K562 (cell line): ENCODE results near the gene FKBP2. TPM values are rescaled to one million over a fixed set of nuclear protein-coding genes. Genes with fewer than 3 reads are reported as not detected.

ENCODE experiments used
- BRD4 ChIP-seq: fragments of 200-600 bp; sonication (generic); IDR thresholded peaks from 2 replicates; pipeline ENCODE4 v1.6.1; 2017; ENCODE audit warnings: inconsistent platforms
- CHD1 ChIP-seq: fragments of 200-600 bp; sonication (generic); IDR thresholded peaks from one replicate; pipeline ENCODE4 v1.6.1; 2012; ENCODE audit warnings: mild to moderate bottlenecking, moderate library complexity, low read length, inconsistent platforms
- FOXA3 ChIP-seq, 2 experiments: fragments of 450-650 bp in 1 of 2; sonication (generic) in 1 of 2; formaldehyde crosslinking; IDR thresholded peaks in 1 of 2; conservative IDR thresholded peaks in 1 of 2; 2 replicates each; pipeline versions ENCODE4 v1.4.0 to v1.8.0; 2020 to 2022; ENCODE audit warnings: mild to moderate bottlenecking in 2 of 2, missing genetic modification reagents in 1 of 2
- REST ChIP-seq, 2 experiments: fragments of 450-650 bp; formaldehyde crosslinking in 1 of 2; IDR thresholded peaks; 2 replicates each; pipeline versions ENCODE4 v1.4.0 to v1.6.1; 2014 to 2020; ENCODE audit warnings: mild to moderate bottlenecking in 2 of 2, borderline replicate concordance in 1 of 2, low read depth in 1 of 2
- SRF ChIP-seq, 2 experiments: fragments of 250-450, 450-650 bp in 1 of 2; sonication (Bioruptor Pico) in 1 of 2; sonication (generic) in 1 of 2; formaldehyde crosslinking; IDR thresholded peaks; 2 replicates each; pipeline versions ENCODE4 v1.5.0 to v1.5.1; 2020 to 2022; ENCODE audit warnings: mild to moderate bottlenecking in 1 of 2, missing genetic modification reagents in 1 of 2
- ZNF407 ChIP-seq: fragments of 450-650 bp; IDR thresholded peaks from 2 replicates; pipeline ENCODE4 v1.6.1; 2016; ENCODE audit warnings: low read depth
- ZNF449 ChIP-seq: fragments of 250-450 bp; sonication (Bioruptor Pico); IDR thresholded peaks from 2 replicates; pipeline ENCODE4 v1.8.0; 2022; ENCODE audit warnings: moderate library complexity, mild to moderate bottlenecking, inconsistent platforms
- polyA plus RNA-seq, 8 experiments: library from polyadenylated mRNA; depleted of rRNA in 4 of 8; stranded (reverse) in 5 of 8; unstranded in 3 of 8; fragments of >200 nt; fragmentation: Nextera tagmentation in 2 of 8; fragmentation: Illumina TruSeq in 1 of 8; extraction: Ambion mirVana in 2 of 8; extraction: Trizol in 1 of 8; gene quantifications; 2 replicates each; pipeline versions ENCODE4 v1.2.1 to v1.2.3, GENCODE V29; 2011 to 2014; ENCODE audit warnings: inconsistent platforms in 1 of 8, missing spikeins in 1 of 8
- total RNA-seq, 7 experiments: library from RNA; depleted of rRNA in 6 of 7; stranded (reverse); fragments of >200 nt in 6 of 7; fragmentation: Illumina TruSeq in 2 of 7; extraction: Trizol in 2 of 7; gene quantifications; 2 replicates each; pipeline versions ENCODE4 v1.2.1 to v1.2.3, GENCODE V29; 2011 to 2021; ENCODE audit warnings: low replicate concordance in 1 of 7

FKBP2 gene
- total and polyA plus RNA-seq, 9 of the 15 experiments (the other 6 are each of a cell fraction or from before 2014, with no cell fraction given) = 3.5 to 151 (median 58.1) TPM

GRCh38 chr11:64240435-64241240 is at the start of gene FKBP2 (continued):
- TF ChIP-seq ZNF449 (CRISPR knock-in tag) (no peak), CHD1 (peak; percentile 33), ZNF407 (no peak), SRF (CRISPR knock-in tag; IDR thresholded peaks at IDR 0.05) (peak; percentile 22 to 34; a peak in 2 of 4 replicates), BRD4 (peak; percentile 67; the same call in 1 of the 2 replicates), FOXA3 (CRISPR knock-in tag; conservative IDR thresholded peaks at IDR 0.05 in 1 of 2, IDR thresholded peaks at IDR 0.05 in 1 of 2) (peak in 1 of 2 experiments; percentile 57; a peak in 1 of 4 replicates), REST (IDR thresholded peaks at IDR 0.05; ENCODE audit: borderline replicate concordance) (peak; percentile 88), REST (CRISPR knock-in tag; IDR thresholded peaks at IDR 0.05; ENCODE audit: low read depth) (peak; percentile 71)
